ELR (cell line): Measurements from ENCODE around the gene CAPN5.

Experiments used
- DNase-seq: peaks from one replicate; pipeline ENCODE4 v3.0.0-alpha.2; 2015; ENCODE audit warnings: low read depth

The CAPN5 gene

GRCh38 chr11:77118971-77119370, 52.2 kb downstream of the CAPN5 start:
- no peak for DNase-seq

GRCh38 chr11:77119531-77119936, 52.8 kb downstream of the CAPN5 start:
- no peak for DNase-seq

GRCh38 chr11:77120571-77120970, 53.8 kb downstream of the CAPN5 start:
- no peak for DNase-seq

- no peak for DNase-seq
Observed at GRCh38 chr11:77121096-77121640, 54.4 kb downstream of the CAPN5 start.

- no peak for DNase-seq
Observed at GRCh38 chr11:77121876-77122575, 55.3 kb downstream of the CAPN5 start.

- no peak for DNase-seq
Observed at GRCh38 chr11:77122576-77123212, 55.9 kb downstream of the CAPN5 start.

- DNase-seq: no peak
Observed at GRCh38 chr11:77123591-77123990, 56.8 kb downstream of the CAPN5 start.

- no peak for DNase-seq
Observed at GRCh38 chr11:77124041-77124440, 57.3 kb downstream of the CAPN5 start.

GRCh38 chr11:77124488-77124887, 57.7 kb downstream of the CAPN5 start:
- DNase-seq: no peak

- DNase-seq: no peak
Observed at GRCh38 chr11:77125191-77125590, 58.4 kb downstream of the CAPN5 start.

- DNase-seq: no peak
Observed at GRCh38 chr11:77125695-77126094, 58.9 kb downstream of the CAPN5 start.

- DNase-seq: no peak
Observed at GRCh38 chr11:77126156-77126775, 59.5 kb downstream of the CAPN5 start.

GRCh38 chr11:77126861-77127234, 60.1 kb downstream of the CAPN5 start:
- no peak for DNase-seq

GRCh38 chr11:77127235-77127911, 60.6 kb downstream of the CAPN5 start:
- peak; percentile 59 for DNase-seq

GRCh38 chr11:77127920-77128691, 61.3 kb downstream of the CAPN5 start, which contains the start of gene MYO7A:
Gene MYO7A, plus strand, starts transcription at chr11:77128246. Its CDS starts 2,389 bp downstream, at chr11:77130635.
- peak; percentile 34 for DNase-seq

- no peak for DNase-seq
Observed at GRCh38 chr11:77129069-77129841, 62.5 kb downstream of the CAPN5 start.

GRCh38 chr11:77129842-77130756, 63.3 kb downstream of the CAPN5 start:
- no peak for DNase-seq

- DNase-seq: peak; percentile 32
Observed at GRCh38 chr11:77130763-77131513, 64.2 kb downstream of the CAPN5 start.

- DNase-seq: no peak
Observed at GRCh38 chr11:77131560-77131959, 64.8 kb downstream of the CAPN5 start.
